Measurements from ENCODE around the gene PNLIPRP3.

DNA sequence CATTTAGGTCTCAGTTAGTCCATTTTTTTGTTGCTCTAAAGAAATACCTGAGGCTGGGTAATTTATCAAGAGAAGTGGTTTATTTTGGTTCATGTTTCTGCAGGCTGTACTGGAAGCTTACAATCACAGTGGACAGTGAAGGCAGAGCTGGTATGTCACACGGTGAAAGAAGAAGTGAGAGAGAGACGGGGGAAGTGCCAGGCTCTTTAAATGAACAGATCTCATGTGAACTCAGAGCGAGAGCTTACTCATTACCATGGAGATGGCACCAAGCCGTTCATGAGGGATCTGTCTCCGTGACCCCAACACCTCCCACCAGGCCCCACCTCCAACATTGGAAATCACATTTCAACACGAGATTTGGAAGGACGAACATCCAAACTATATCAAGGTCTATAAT lies 18.9 kb upstream of the PNLIPRP3 start:
- TF ChIP-seq EZH2 (IDR thresholded peaks at IDR 0.05) = no peak
- TF ChIP-seq, protein P1, sequence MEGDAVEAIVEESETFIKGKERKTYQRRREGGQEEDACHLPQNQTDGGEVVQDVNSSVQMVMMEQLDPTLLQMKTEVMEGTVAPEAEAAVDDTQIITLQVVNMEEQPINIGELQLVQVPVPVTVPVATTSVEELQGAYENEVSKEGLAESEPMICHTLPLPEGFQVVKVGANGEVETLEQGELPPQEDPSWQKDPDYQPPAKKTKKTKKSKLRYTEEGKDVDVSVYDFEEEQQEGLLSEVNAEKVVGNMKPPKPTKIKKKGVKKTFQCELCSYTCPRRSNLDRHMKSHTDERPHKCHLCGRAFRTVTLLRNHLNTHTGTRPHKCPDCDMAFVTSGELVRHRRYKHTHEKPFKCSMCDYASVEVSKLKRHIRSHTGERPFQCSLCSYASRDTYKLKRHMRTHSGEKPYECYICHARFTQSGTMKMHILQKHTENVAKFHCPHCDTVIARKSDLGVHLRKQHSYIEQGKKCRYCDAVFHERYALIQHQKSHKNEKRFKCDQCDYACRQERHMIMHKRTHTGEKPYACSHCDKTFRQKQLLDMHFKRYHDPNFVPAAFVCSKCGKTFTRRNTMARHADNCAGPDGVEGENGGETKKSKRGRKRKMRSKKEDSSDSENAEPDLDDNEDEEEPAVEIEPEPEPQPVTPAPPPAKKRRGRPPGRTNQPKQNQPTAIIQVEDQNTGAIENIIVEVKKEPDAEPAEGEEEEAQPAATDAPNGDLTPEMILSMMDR (IDR thresholded peaks at IDR 0.05) = no peak
